HL-60/S4 treated with phorbol 12-myristate 13-acetate at 8.2 ng/mL for 4 days and 3 days (cell line): Measurements from ENCODE around the gene CEP97.
"Not testable (repeated sequence)": the region's sequence is repeated elsewhere in the genome, so short reads cannot be mapped to it uniquely, and the experiment has no call there.

Source experiments
- in situ Hi-C: fragments of 300-500 bp; cut with MboI; formaldehyde crosslinking; loops from 2 replicates; pipeline ENCODE4 v1.15.0; 2022; ENCODE audit warnings: low sequenced_read_pairs

The CEP97 gene

DNA sequence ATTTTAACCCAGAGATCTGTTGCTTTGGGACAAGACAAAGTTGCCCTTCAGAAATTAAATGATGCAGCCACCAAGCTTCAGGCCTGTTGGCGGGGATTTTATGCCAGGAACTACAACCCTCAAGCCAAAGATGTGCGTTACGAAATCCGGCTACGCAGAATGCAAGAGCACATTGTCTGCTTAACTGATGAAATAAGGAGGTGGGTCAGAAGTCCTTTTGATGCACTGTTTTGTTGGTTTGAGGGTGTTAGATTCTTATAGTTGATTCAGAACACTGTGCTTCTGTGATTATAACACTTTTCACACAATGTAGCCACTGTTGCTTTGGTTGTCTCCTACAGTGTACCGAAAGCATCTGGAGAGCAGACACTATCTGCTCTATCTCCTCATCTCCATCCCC is 33.8 kb downstream of the CEP97 start:
- in situ Hi-C loops = no loop called here

GRCh38 chr3:101762041-101762646 is 37.7 kb downstream of the CEP97 start:
- in situ Hi-C loops = no loop called here

DNA sequence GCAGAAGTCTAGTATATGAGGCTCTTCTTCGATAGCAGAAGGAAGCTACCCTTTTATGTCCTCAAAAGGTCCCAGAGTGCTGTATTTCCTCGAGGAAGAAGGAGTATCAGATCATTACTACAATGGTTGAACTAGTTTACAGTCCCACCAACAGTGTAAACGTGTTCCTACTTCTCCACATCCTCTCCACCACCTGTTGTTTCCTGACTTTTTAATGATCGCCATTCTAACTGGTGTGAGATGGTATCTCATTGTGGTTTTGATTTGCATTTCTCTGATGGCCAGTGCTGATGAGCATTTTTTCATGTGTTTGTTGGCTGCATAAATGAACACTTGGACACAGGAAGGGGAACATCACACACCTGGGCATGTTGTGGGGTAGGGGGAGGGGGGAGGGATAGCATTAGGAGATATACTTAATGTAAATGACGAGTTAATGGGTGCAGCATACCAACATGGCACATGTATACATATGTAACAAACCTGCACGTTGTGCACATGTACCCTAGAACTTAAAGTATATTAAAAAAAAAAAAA is 53.4 kb downstream of the CEP97 start:
- in situ Hi-C loops = not testable (repeated sequence)

DNA sequence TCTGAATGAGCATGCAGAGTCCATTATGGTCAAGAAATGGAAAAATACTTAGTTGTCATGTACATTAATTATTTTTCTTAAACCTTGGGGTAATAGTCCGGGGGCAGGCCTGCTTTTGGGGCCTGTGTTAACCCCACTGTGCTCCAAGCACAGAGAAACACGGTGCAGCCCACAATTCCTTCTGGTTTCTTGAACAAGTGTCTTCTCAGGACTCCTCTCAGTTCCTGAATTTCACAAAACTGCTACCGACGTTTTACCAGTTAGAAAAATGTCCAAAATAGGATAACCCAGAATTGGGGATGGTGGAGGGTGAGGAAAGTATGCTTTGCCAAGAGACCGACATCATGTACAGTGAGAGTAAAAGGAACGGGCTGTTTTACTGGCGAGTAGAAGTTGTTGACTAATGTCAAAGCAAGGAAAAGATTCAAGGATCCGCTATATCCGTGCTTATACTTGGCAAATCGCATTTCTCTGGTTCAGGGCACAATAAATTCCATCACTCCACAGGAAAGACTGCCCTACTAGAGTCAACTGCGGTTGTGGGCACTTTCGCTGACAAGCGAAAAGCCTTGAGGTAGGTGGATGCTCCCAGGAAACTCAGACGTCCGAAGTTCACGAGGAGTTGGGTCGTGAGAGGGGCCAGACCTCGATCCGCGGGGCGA is 54.1 kb downstream of the CEP97 start:
- in situ Hi-C loops = no loop called here

- in situ Hi-C loops = no loop called here
Measured at GRCh38 chr3:101779047-101779821, 54.8 kb downstream of the CEP97 start, which contains the start of gene NXPE3. TSS of gene NXPE3 (plus strand) at chr3:101779211. CDS start at chr3:101785597, 6,386 bp downstream.

DNA sequence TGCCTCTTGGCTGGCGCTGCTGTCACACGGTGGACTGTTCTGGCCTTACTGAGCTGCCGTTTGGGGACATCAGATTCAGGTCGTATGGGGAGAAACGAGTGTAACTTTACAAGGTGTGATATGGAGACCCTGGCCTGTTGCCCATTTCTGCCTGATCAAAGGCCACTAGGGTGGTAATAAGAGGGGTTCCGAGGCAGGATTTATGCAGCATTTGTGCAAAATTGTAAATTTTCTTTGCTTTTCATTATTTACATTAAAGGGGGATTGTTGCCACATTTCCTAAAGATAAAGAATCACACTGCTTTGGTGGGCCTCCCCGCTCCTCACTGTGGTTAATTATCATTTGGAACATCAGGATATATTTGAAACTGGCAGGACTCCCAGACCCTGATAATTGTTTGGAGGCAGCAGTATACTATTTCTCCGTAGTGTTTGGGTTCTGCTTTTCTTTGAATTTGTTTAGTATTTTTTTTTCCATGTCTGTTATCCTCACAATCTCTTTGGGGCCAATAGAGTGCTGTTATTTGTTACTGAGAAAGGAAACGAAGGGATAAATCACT is 55.5 kb downstream of the CEP97 start:
- in situ Hi-C loops = no loop called here

GRCh38 chr3:101780661-101781060 is 56.2 kb downstream of the CEP97 start:
- in situ Hi-C loops = no loop called here

- in situ Hi-C loops = no loop called here
Measured at GRCh38 chr3:101781166-101781565, 56.8 kb downstream of the CEP97 start.

GRCh38 chr3:101784855-101785613 is 60.6 kb downstream of the CEP97 start:
- in situ Hi-C loops = no loop called here

GRCh38 chr3:101791778-101792177 is 67.4 kb downstream of the CEP97 start:
- in situ Hi-C loops = no loop called here

DNA sequence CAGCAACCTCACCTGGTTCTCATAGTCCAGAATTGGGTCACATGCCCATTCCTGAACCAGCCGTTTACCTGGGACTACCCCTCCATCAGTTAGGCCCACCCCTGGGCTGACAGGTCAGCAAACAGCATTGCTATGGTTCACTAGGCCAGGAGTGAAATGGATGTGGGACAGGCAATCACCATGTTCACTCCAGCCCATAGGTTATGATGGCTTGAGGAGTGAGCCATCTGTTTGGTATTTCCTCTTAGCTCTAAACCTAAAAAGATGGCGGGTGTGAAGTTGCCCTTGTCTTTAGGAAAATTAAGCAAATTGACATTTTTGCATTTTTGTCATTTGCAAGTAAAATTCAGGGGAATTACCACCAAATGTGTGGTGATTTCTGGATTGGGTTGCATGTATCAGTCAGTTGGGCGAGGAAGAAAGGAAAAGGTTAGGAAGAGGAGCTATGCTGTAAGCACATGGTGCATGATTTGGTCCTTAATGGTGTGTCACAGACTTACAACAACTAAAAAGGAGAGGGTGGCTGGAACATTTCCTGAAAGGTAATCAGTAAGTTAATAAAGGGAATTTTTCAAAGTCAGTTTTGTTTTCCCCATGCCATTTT is 71.8 kb downstream of the CEP97 start:
- in situ Hi-C loops = no loop called here

DNA sequence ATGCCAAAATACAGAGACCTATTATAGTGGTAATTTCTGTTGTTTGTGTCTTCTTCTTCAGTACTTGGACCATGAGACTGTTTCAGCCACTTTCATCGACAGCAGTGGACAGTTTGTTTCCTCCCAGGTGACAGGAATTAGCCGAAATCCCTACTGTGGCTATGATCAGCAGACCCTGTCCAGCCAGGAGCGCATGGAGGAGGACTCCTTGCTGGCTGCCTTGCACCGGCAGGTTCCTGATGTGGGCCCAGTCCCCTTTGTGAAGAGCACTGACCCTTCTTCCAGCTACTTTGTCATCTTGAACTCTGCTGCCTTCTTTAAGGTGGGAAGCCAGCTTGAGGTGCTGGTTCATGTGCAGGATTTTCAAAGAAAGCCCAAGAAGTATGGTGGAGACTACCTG is 76.8 kb downstream of the CEP97 start:
- in situ Hi-C loops = loop anchor here (25.0 kb wide), 1 partner anchor 436 kb away; no protein-coding TSS in a partner anchor

- in situ Hi-C loops = loop anchor here (25.0 kb wide), 1 partner anchor 435 kb away; no protein-coding TSS in a partner anchor
Measured at GRCh38 chr3:101802179-101802578, 77.8 kb downstream of the CEP97 start.

DNA sequence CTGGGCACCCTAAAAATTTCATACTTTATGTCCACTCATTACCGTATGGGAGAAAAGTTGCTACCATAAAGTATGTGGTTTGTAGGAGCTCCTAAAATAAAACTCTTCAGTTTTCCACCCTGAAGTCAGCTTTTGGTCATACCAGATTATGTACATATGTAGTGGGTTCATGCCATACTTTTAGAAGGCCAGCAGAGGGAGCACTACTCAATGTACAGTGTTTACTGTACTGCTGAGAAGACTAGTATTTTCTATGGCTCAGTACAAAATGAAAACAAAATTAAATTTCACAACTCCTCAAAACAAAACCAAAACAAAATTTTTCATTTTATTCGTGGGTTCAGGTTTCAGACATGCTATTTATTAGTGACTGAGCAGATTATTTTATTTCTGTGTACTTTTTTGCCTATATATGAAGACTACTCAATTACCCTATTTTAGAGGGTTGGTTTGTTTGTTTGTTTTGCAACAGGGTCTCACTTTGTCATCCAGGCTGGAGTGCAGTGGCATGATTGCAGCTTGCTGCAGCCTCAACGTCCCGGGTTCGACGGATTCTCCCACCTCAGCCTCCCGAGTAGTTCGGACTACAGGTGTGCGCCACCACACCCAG is 78.9 kb downstream of the CEP97 start:
- in situ Hi-C loops = loop anchor here (25.0 kb wide), 1 partner anchor 434 kb away; no protein-coding TSS in a partner anchor

DNA sequence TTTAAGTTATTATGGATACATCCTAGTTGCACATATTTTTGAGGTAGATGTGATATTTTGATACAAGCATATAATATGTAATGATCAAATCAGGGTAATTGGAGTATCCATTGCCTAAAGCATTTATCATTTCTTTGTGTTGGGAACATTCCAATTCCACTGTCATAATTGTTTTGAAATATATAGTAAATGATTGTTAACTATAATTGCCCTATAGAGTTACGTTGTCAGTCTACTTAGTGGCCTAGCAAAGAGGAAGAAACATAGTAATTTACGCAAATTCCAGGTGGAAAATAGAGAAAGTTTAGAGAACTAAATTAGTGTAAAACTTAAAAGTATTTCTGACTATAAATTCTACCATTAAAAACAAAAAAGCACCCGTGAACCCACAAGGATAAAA is 79.5 kb downstream of the CEP97 start:
- in situ Hi-C loops = loop anchor here (25.0 kb wide), 1 partner anchor 433 kb away; no protein-coding TSS in a partner anchor

DNA sequence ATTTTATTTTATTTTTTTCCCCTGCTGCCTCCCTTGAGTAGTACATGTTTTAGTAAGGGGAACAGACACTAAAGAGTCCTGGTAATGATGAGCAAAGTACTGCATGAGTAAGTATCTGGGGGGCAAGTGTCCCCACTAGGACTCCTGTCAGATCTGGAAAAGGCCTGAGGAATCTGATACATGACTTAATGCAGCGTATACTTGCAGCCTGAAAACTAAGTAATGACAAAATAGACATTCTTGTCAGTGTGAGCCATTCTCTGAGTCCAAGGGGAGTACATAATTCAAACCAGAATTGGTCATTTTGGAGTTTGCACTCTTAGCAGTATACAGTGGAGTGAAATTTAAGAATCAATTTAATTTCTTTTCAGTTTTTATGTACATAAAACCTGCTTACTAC is 82.1 kb downstream of the CEP97 start:
- in situ Hi-C loops = loop anchor here (25.0 kb wide), 1 partner anchor 431 kb away; no protein-coding TSS in a partner anchor

DNA sequence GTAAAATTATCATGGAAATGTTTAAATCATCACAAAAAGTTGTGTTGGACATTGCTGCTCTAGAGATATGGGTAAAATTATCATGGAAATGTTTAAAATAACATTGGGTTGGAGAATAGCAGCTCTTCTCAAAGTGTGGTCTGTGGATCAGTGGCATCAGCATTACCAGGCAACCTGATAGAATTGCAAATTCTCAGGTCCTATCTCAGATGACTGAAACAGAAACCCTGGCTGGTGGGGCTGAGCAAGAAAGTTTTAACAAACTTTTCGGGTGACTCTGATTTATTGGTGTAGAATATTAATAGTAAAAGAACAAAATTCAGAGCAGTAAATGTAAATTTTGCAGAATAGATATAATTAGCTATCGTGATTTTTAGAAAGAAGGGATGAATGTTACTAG is 83.5 kb downstream of the CEP97 start:
- in situ Hi-C loops = loop anchor here (25.0 kb wide), 1 partner anchor 429 kb away; no protein-coding TSS in a partner anchor

- in situ Hi-C loops = loop anchor here (25.0 kb wide), 1 partner anchor 428 kb away; no protein-coding TSS in a partner anchor
Measured at GRCh38 chr3:101809178-101810021, 85.0 kb downstream of the CEP97 start.
